Measurements from ENCODE around the gene HNRNPA2B1.
"Not testable (repeated sequence)": the region's sequence is repeated elsewhere in the genome, so short reads cannot be mapped to it uniquely, and the experiment has no call there.

Gene HNRNPA2B1

DNA sequence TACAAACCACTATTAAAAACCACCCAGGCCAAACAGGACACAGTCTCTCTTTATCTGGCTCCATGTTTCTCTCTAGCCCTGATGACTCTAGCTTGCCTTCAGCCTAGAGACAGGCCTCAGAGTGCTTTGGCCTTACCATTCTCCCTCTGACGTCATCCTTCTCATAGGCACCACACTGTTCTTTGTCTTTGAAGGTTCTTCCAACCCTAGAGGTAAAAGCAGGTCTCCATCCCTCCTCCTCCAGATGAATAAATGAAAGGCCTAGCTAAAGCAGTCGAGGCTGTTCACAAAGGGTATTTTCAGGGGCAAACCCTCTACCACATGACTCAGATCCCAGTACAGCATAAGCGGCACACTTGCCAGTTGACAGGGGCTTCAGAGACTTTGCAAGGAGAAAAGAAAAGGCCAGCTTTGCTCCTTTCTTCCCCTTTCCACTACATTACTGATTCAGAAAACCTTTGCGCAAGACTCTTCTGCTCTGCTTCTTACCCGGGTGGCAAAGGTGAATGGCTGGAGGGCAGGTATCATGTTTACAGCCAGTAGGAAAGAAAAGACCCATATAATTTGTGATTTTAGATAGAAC is 33.8 kb downstream of the HNRNPA2B1 start:
- no peak for DNase-seq (ENCODE audit: low spot score)

DNA sequence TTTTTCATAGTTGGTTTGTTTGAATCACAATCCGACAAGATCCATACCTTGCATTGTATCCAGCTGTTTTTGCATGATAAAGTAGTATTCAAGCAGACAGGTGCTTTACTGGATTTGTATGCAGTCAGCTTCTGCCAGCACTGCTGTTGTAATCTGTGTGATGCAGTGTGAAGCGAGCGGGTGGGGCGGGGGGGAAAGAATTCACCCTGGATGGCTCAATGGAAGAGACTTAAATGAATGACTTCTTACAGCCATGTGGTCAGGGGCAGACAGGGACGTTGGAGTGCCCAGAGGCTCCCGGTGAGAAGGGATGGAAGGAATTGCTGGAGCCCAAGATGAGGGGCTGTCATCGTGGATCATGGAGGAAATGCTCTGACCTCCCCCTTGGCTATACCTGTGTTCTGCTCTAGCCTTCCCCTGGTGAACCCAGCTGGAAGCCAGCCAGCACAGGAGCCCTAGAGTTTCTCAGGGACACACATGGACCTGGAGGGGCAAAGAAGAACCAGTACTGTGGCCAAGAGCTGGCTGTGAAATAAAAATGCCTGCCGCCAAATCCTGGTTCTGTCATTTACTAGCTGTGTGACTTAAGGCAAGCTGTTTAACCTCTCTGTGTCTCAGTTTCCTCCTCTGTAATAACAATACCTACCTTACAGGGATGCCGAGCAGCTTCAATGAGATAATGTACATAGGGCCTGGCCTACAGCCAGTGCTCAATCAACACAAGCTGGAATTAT is 34.4 kb downstream of the HNRNPA2B1 start:
- no peak for DNase-seq (ENCODE audit: low spot score)

DNA sequence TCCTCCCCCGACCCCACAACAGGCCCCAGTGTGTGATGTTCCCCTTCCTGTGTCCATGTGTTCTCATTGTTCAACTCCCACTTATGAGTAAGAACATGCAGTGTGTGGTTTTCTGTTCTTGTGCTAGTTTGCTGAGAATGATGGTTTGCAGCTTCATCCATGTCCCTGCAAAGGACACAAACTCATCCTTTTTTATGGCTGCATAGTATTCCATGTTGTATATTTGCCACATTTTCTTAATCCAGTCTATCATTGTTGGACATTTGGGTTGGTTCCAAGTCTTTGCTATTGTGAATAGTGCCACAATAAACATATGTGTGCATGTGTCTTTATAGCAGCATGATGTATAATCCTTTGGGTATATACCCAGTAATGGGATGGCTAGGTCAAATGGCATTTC is 36.7 kb downstream of the HNRNPA2B1 start:
- not testable (repeated sequence) for DNase-seq (ENCODE audit: low spot score)

DNA sequence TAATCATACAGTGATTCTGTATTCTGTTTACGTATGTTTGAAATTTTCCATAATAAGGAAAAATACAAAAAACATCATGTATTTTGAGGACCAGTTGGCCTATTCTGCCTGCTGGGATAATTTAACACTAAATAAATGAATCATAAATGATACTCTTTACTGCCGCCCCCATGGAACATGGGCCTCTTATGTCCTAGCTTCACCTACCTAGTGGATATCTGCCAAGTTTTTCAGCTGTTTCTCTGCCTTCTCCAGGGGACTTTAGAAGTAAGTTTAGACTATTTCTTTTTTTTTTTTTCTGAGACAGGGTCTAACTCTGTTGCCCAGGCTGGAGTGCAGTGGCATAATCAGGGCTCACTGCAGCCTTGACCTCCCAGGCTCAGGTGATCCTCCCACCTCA is 38.1 kb downstream of the HNRNPA2B1 start:
- DNase-seq (ENCODE audit: low spot score), result no peak

DNA sequence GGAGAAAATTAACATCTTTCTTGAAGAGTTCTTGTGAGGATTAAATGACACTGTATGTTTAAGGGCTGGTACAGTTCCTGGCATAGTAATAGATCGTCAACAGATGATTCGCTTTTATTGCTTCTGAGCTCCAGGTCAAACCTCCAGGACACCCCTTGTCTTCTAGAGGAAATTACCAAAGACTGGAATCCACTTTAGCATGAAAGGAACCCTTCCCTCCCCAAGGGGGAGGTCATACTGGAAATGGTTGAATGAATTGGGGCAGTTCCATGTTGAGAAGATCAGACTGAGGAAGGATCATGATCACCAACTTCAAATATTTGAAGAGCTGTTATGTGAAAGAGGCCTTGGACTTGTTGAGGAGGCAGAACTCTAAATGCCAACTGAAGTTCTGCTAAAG is 39.6 kb downstream of the HNRNPA2B1 start:
- DNase-seq (ENCODE audit: low spot score), result no peak

DNA sequence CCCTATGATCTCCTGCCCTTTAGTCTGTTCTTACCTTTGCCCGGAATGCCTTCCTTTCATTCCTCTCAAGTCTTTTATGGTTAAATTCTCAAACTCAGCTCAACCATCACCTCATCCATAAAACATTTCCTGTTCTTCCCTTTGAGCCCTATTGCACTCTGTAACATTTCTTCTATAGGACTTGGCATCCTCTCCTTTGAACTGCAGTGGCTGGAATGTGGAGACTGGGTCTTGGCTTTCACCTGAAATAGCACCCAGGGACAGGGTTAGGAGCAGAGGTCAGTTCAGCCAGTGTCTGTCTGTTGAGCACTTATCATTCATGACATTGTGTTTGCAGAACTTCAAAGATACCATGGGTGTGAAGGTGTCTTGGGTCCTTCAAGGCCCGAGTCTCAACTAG is 41.3 kb downstream of the HNRNPA2B1 start:
- DNase-seq (ENCODE audit: low spot score), result no peak

DNA sequence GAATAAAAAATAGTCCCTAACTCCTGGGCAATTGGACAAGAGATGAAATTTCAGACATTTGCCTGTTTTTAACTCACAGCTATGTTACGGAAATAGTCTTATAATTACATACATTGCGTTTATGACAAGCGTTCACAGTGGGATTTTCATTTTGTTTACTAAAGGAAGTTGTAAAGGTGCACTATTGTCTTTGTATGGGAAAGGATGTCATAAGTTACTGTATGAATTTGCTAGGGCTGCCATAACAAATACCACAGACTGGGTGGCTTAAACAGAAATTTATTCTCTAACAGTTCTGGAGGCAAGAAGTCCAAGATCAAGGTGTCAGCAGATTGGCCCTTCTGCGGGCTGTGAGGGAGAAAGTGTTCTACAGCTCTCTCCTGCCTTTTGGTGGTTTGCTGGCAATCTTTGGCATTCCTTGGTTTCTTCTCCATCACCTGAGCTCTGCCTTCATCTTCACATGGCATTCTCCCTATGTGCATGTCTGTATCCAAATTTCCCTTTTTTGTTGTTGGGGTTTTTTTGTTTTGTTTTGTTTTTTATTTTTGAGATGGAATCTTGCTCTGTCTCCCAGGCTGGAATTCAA is 42.9 kb downstream of the HNRNPA2B1 start:
- DNase-seq (ENCODE audit: low spot score), result no peak

DNA sequence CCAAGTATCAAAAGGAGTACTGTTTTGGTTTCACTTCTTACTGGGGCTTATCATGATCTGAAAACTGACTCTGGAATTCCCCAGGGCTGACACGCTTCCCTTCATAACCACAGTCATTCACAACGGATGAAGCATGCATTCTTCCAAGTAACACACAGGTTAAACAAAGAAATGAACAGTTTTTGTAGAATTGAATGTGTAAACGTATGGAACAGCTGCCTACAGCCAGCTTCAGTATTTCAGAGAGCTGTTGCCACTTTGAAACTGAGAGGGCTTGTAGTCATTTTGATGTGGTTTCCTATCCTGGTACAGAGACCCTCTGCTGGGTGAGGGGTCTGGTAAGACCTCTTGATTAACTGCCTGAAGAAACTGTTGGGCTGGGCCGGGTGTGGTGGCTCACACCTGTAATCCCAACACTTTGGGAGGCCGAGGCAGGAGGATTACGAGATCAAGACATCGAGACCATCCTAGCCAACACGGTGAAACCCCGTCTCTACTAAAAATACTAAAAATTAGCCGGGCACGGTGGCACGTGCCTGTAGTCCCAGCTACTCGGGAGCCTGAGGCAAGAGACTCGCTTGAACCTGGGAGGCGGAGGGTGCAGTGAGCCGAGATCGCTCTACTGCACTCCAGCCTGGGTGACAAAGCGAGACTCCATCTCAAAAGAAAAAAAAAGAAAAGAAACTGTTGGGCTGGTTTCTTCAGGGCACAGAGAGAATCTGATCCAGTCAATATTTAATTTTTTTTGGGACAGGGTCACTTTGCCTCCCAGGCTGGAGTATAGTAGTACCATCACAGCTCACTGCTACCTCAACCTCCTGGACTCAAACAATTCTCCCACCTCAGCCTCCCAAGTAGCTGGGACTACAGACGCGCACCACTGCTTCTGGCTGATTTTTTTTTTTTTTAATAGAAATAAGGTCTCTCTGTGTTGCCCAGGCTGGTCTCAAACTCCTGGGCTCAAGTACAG is 43.8 kb downstream of the HNRNPA2B1 start:
- DNase-seq (ENCODE audit: low spot score), result no peak

DNA sequence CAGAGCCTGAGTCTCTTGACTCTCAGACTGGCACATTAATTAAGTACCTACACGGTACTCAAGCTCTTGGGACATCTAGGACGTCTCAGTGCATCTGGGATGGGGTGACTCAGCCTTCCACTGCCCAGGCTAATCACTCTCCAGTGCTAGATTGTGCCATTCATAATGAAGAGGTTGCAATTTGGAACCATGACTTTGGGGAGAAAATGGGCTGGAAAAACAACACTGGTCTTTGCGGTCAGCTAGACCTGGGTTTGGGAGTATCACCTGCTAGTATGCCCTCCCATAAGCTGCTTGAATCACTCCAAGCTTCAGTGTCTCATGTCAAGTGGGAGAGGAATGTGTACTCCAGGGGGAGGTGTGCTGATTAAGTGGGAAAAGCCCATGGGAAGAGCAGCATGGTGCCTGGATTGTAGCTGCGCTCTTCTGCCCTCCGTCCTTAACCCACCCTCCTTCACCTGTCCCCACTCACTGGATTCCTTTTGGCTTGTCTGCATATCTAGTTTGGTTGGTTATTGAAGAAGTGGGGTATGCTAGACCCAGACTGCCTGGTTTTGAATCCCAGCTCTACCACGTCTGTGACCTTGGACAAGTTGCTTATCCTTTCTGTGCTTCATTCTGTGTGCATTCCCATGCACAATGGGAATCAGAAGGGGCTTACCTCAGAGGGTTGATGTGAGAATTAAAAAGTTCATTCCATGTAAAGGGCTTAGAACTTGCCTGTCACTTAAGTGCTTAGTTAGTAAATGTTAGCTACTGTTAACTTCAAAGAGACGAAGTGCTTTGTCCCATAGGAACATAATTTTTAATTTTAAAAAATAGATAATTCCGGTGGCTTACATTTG is 44.8 kb downstream of the HNRNPA2B1 start:
- DNase-seq (ENCODE audit: low spot score), result no peak

DNA sequence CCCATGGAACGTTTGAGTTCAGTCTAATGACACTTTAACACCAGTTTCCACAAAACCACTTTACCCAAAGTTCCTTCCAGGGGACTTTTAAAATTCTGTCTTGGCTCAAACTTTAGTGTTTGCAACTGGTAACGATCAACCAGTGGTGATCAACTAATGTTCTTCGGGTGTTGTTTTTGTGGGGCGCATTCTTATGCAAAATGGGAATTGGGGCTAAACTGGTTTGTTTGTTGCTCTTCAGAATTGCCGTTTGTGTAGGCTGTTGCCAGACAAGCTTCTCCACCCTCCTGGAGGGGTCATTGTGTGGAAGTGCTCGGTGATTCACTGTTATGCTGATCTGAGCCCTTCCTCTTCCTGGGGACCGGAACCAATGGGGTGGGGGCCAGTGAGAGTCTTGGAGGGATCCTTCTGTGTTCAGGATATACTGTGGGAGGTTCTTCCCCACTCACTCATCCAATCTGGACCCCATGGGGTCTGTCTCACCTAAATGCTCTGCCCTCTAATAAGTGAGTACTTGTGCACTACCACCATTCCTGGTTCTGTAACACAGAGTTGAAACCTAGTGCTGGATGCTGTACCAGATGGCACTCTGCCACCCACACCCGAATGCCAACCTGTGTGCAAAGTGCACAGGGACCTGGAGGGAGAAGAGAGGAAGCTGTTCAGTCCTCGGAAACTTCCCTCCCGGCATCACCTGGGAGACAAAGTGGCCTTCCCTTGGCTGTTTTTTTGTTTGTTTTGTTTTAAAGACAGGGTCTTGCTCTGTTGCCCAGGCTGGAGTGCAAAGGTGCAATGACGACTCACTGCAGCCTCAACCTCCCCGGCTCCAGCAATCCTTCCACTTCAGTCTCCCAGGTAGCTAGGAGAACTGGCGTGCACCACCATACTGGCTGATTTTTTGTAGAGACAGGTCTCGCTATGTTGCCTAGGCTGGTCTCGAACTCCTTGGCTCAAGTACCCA is 46.4 kb downstream of the HNRNPA2B1 start:
- DNase-seq (ENCODE audit: low spot score), result no peak

DNA sequence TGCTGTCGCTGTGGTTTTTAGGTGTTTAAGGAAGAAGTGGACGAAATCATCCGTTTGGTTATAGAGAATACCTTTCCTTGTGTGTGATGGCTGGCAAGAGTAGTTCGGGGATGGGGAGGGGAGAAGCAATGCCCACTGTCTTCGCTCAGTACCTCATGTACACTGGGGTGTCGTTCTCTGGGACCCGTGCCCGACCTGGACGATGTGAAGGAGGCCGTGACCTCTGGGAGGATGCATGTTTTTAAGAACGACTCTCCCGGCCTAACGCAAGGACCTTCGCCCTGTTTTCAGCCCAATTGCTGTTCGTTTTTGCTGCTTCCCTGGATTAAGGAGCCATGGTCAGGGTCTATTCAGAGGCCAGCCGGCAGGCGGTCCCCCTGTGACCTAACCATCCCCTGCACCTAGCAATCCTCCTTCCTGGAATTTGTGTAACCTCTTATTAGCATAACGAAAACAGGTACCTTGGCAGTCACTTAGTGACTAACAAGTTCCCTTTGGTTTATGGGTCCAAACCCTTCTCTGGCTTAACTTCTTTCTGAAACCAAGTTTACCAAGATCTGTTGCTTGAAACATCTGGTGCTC is 47.2 kb downstream of the HNRNPA2B1 start:
- DNase-seq (ENCODE audit: low spot score), result no peak

DNA sequence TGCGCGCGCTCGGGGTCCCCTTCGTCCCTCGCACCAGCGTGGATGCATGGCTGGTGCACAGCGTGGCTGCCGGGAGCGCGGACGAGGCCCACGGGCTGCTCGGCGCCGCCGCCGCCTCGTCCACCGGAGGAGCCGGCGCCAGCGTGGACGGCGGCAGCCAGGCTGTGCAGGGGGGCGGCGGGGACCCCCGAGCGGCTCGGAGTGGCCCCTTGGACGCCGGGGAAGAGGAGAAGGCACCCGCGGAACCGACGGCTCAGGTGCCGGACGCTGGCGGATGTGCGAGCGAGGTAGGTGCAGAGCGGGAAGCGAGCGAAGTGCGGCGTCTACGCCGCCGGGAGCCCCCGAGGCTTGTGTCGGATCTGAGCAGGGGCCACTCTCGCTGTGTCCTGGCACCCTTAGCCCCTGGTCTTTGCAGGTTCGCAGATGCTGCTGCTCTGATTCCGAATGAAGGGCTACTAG is 47.7 kb downstream of the HNRNPA2B1 start:
- not testable (repeated sequence) for DNase-seq (ENCODE audit: low spot score)

DNA sequence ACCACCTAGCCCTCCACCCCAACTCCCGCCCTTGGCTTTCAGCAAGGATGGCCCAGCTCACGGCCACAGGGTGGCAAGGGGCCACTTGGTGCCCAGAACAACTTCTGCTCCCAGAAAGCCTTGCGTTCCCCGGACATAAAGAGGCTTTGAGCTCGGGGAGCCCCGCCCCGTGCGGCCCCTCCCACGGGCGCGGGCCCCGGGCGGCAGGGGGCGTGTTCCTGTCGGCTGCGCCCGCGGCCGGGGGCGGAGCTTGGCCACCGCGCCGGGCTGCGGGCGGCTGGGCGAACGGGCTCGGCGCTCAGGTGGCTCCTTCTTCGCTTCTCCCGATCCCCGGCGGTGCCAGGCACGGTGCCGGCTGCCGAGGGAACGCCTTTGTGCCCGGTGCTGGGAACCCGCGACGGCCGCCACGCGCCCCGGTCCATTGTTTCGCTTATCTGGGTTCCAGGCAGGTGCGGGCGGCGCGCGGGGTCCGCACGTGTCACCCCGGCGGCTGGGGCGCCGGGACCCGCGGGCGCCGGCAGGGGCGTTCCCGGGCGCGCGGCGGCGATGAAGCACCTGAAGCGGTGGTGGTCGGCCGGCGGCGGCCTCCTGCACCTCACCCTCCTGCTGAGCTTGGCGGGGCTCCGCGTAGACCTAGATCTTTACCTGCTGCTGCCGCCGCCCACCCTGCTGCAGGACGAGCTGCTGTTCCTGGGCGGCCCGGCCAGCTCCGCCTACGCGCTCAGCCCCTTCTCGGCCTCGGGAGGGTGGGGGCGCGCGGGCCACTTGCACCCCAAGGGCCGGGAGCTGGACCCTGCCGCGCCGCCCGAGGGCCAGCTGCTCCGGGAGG is 48.4 kb downstream of the HNRNPA2B1 start, which contains the start of gene NFE2L3:
NFE2L3 (plus strand) TSS at position 246 of the 829 bp plus-strand sequence; CDS start at position 547, 301 bp downstream.
- peak; percentile 79 for DNase-seq (ENCODE audit: low spot score)

DNA sequence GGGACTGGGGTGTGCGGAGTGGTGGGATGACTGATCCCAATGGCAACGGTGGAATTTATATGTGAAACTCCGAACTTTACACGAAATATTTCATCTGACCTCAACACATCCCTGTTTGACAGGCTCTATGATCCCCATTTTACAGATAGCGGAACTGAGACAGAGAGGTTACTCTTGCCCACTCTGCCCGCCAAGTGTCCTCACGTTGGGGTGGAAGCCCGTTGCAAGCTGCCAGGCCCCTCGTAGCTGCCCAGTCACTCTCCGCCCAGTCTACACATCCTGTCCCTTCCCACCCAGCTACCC is 48.9 kb downstream of the HNRNPA2B1 start:
- no peak for DNase-seq (ENCODE audit: low spot score)

DNA sequence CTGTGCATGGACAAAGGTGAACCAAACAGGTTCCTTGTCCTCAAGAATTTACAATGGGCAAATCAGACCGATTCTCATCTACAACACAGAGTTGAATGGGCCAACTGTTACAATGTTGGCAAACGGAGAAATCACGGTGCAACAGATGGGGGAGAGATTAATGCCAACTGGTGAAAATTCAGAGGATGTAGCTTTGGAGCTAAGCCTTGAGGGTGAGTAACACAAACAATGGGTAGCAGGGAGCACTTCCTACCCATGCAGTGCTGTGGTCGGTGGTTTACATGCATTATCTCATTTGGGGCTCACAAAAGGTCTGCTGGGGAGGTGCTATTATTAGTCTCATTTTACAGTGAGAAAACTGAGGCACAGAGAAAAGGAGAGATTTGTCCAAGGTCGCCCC is 49.5 kb downstream of the HNRNPA2B1 start:
- no peak for DNase-seq (ENCODE audit: low spot score)

DNA sequence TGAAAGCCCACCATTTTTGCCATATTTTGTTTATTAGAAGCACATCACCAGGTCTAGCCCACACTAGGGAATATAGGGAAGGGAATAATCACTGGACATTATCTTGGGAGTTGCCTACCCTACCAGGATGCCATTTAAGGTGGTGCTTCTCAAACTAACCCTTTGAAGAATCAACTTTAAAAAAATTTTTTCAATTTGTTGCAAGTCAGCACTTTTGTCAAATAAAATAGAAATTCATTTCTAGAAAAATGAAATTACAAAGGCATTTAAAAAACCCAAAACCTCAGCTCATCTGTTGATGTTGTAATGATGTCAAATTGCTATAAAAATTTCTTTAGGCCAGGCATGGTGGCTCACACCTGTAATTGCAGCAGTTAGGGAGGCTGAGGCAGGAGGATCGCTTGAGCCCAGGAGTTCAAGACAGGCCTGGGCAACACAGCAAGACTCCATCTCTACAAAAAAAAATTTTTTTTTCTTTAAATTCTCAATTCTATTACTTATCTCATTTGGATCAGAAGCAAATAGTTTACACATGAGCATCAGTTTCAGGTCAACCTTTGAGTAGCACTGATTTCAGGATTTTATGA is 51.1 kb downstream of the HNRNPA2B1 start:
- no peak for DNase-seq (ENCODE audit: low spot score)

DNA sequence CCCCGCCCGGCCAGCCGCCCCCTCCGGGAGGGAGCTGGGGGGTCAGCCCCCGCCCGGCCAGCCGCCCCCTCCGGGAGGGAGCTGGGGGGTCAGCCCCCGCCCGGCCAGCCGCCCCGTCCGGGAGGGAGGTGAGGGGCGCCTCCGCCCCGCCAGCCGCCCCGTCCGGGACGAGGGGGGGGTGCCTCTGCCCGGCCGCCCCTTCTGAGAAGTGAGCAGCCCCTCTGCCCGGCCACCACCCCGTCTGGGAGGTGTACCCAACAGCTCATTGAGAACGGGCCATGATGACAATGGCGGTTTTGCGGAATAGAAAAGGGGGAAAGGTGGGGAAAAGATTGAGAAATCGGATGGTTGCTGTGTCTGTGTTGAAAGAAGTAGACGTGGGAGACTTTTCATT is 52.2 kb downstream of the HNRNPA2B1 start:
- not testable (repeated sequence) for DNase-seq (ENCODE audit: low spot score)

DNA sequence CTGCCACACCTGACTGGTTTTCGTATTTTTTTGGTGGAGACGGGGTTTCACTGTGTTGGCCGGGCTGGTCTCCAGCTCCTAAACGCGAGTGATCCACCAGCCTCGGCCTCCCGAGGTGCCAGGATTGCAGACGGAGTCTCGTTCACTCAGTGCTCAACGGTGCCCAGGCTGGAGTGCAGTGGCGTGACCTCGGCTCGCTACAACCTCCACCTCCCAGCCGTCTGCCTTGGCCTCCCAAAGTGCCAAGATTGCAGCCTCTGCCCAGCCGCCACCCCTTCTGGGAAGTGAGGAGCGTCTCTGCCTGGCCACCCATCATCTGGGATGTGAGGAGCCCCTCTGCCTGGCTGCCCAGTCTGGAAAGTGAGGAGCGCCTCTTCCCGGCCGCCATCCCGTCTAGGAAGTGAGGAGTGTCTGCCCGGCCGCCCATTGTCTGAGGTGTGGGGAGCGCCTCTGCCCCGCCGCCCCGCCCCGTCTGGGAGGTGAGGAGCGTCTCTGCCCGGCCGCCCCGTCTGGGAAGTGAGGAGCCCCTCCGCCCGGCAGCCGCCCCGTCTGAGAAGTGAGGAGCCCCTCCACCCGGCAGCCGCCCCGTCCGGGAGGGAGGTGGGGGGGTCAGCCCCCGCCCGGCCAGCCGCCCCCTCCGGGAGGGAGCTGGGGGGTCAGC is 52.8 kb downstream of the HNRNPA2B1 start:
- DNase-seq (ENCODE audit: low spot score), result not testable (repeated sequence)

Measured in putamen (tissue), 1 donor.